Daoy (cell line): ENCODE results near the gene CCDC12. TPM values are rescaled to one million over a fixed set of nuclear protein-coding genes. Genes with fewer than 3 reads are reported as not detected.
A peak's percentile ranks its signal among the peaks of the same experiment; 100 is the strongest.

Experiments
- DNase-seq: peaks from one replicate; pipeline ENCODE4 v3.0.0-alpha.2; 2015; ENCODE audit warnings: low read depth
- total RNA-seq: library from RNA; depleted of rRNA; stranded (reverse); fragments of >200 nt; shearing (Covaris generic); gene quantifications from 2 replicates; pipeline ENCODE4 v1.2.3, GENCODE V29; 2014

CCDC12 gene
- total RNA-seq, 1 experiment from 2014 or later: 29.1 TPM

DNA sequence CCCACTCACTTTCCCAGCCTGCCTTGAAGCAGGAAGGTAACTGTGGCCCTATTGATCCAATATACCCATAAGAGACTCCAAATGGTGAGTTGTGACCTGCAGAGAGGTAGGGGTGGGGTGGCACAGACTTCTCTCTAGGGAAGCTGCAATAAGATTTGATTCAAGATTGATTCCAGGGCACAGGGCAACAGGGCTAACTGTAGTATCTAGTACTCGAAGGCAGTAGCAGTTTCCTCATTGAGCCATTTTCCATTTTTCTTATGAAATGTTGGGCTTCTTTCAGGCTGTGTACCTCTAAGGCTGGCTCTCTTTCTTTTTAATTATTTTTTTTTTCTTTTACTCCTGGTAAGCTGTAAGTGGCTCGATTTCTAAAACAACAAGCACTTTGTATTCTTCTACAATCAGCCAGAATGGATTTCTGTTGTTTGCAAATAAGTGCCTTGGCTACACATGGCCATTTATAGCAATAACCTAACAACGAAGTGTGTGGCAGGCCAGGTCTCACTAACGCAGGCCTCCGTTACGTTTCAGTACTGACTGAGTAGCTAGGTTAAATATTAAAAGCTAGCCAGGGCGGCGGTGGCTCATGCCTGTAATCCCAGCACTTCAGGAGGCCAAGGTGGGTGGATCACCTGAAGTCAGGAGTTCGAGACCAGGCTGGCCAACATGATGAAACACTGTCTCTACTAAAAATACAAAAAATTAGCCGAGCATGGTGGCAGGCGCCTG, 19.3 kb downstream of the CCDC12 start:
- no peak for DNase-seq

DNA sequence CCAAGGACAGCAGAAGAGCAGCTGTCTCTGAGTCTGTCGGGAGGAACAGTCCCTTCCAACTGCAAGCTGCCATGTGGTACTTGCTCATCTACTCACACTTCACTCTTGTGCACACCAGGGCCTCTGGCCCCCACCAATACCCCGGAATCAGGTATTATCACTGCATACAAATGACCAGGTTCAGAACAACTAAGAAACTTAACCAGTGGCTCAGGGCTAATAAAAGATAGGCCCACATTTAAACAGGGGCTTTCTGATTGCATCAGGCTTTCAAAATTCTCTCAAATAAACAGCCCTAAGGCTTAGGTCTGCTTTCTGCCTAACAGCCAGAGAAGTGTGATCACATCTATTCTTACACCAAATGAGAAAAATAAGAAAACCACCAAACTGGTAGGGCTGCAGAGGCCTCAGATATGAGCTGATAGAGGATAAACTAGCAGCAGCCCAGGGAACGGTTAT, 20.7 kb downstream of the CCDC12 start:
- DNase-seq: no peak

- no peak for DNase-seq
These were observed 21.4 kb downstream of the CCDC12 start for GRCh38 chr3:46955157-46955556.

GRCh38 chr3:46954178-46954577, 22.4 kb downstream of the CCDC12 start:
- no peak for DNase-seq

DNA sequence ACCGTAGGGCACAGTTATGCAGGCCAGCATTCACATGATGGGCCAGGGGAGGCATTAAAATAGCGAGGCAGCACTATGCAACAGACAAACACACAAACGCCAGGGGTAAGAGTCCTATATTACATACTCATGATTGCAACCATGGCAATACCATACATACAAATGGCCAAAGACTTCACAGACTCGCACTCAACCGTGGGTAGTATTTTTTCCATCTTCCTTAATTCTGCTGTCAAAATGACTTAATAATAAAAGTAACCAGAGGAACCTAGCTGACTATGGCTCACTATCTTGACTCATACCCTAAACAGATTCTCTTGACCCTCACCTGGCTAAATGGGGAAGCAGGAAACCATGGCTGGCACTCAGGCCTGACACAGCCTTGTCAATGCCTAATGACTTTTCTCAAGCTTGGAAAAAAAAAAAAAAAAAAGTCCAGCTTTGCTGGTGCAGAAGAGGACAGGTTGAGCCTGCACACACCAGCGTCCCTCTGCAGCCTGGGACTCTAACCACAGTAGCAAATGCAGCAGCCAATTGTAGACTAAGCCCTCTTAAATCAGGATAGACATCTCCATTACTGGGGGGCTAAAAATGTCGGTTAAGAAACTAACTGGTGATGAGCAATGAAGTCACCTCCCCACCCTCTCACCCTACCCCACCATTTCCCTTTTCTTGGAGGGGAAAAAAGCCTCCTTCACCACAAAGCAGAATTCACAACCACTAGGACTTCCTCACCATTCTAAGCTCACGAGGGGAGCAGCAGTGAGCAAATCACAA, 23.1 kb downstream of the CCDC12 start:
- DNase-seq: no peak

GRCh38 chr3:46952813-46953212, 23.7 kb downstream of the CCDC12 start:
- no peak for DNase-seq

GRCh38 chr3:46950650-46951241, 25.8 kb downstream of the CCDC12 start:
- DNase-seq: no peak

DNA sequence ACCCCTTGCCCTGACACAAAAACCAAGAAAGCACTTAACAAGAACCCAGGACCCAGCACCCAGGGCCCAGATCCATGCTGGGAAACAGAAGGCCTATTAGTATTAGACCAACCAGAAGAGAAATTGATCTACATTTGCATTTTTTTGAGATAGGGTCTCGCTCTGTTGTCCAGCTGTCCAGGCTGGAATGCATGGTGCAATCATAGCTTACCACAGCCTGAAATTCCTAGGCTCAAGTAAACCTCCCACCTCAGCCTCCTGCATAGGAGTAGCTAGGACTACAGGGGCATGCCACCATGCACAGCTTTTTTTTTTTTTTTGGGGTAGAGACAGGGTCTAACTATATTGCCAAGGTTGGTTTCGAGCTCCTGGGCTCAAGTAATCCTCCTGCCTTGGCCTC, 26.4 kb downstream of the CCDC12 start:
- no peak for DNase-seq

GRCh38 chr3:46948830-46949671, 27.5 kb downstream of the CCDC12 start:
- peak; percentile 16 for DNase-seq

DNA sequence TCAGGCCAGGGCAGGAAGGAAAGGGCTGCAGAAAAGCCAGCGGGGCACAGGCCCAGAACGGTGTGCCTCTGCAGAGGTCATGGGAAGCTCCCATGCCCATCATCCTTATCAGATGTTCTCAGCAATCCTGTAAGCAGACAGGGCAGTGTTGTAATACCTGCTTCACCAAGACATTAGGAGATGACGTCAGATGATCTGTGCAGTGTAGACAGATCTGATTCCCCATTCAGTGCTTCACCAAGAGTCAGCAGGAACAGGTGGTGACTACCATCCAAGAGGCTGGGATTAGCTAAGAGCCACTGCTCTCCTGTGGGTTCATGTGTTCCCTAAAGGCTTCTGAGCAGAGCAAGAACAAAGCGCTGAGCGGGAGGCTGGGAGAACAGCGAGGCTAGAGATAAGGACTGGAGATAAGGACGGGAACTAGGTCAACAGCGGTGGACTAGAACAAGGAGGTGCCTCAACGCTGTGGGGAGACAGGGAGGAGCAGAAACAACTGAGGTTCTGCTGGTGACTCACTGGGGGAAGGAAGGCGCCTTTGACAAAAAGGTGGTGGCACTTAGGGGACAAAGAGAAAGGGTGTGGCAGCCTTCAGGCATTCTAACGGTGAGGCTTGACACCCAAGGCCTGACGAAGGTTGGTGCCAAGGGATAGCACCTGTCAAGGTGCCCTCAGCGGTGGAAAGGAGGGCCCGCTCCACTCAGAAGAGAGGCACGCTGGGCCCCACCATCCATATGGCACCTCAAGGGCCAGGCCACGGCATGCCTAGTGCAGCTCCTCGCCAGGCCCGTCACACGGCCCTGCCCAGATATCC, 28.4 kb downstream of the CCDC12 start:
- DNase-seq: peak; percentile 66

DNA sequence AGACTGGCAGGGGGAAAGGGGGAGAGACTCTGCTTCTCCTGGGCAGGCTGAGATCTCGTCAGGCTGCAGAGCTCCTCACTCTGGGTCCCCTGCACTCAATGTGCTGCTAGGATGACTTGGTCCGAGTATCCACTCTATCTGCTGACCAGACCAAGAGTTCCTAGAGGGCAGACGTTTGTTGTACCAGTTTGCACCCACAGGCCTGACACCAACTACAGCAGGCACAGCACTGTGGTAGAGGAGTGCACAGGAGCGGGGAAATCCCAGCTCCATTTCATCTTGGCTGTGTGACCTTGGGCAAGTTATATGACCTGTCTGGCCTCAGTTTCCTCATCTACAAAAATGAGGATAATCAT, 29.0 kb downstream of the CCDC12 start:
- no peak for DNase-seq

GRCh38 chr3:46946856-46947545, 29.5 kb downstream of the CCDC12 start:
- peak; percentile 77 for DNase-seq

DNA sequence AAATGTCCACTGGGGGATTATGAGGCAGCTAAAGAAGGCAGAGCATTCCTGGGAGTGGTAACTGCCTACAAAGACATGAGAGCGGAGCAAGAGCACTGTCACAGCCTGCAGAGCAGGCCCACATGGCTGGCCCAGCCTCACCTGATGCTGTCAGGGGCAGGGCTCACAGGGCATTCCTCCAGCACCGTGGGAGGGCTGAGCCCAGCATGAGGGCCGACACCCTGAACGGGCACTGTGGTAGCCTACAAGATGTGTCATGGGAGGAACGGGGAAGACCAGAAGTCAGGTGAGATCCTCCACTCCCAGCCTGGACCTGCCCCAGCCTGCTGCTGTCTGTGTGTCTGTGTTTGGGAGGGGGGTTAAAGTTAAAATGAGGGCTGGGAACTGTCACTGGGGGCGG, 30.1 kb downstream of the CCDC12 start:
- no peak for DNase-seq

DNA sequence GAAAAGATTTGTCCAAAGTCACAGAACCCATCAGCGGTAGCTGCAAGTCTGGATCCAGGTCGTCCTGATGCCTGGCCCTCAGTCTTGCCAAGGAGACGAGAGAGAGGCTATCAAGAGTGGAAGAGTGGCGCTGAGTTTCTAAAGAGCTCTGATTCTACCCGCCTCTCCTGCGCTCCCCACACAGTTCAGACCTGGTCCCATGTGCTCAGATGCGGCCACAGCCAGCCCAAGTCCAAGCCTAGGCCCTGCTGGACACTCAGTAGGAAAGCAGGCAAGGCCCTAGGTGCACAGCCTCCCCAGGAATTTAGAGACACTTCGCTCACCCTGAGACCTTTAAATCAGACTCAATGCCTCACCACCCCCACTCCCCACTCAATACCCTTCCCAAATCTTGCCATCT, 32.4 kb downstream of the CCDC12 start:
- DNase-seq: no peak

GRCh38 chr3:46943237-46944187, 33.0 kb downstream of the CCDC12 start:
- peak; percentile 54 for DNase-seq

DNA sequence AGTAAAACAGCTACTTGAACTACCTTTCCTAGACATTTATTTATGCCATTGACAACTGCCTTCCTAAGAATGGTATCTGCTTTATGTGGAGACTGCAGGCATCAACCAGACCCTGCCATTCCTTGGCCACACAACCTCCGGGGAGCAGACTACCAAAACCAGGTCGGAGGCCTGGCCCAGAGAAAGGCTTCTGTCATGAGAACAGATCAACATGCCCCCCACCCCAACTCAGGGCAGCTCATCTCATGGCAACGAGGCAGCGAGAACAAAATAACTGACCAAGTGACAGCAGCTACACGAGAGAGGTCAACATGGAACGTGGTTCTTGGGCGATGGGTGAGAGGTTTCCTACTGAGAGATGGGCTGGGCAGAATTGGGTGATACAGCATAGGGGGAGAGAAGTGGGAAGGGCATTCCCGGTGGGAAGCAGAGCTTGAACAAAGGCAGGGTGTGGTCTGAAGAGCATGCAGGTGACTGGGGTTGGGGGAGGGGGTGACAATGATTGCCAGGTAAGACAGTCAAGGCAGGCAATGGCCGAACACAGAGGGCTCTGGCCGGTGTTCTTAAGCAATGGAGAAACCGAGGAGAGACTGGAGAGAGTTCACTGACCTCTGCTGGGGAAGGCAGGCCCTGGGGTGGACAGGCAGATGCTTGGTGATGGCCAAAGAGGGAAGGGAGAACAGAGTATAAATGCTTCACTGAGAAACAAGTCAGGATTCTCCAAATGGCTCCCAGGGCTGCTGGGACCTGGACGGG, 33.9 kb downstream of the CCDC12 start:
- DNase-seq: no peak

DNA sequence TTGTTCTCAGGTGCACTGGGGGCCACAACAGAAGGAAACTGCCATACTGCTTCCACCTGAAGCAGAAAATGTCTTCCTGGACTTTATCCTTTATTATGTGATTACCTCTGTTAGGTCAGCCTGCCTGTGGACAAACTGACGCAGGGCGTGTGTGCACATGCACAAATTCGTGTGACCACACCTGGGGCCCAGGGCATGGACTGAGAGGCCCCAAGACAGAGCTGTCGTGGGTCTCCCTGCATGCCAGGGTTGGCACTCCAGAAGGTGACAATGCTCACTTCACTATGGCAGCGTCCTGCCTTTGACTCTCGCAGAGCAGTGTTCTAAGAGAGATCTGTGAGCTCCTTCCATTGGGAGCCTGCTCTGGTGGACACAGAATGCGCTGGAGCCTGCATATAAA, 34.5 kb downstream of the CCDC12 start:
- DNase-seq: no peak

DNA sequence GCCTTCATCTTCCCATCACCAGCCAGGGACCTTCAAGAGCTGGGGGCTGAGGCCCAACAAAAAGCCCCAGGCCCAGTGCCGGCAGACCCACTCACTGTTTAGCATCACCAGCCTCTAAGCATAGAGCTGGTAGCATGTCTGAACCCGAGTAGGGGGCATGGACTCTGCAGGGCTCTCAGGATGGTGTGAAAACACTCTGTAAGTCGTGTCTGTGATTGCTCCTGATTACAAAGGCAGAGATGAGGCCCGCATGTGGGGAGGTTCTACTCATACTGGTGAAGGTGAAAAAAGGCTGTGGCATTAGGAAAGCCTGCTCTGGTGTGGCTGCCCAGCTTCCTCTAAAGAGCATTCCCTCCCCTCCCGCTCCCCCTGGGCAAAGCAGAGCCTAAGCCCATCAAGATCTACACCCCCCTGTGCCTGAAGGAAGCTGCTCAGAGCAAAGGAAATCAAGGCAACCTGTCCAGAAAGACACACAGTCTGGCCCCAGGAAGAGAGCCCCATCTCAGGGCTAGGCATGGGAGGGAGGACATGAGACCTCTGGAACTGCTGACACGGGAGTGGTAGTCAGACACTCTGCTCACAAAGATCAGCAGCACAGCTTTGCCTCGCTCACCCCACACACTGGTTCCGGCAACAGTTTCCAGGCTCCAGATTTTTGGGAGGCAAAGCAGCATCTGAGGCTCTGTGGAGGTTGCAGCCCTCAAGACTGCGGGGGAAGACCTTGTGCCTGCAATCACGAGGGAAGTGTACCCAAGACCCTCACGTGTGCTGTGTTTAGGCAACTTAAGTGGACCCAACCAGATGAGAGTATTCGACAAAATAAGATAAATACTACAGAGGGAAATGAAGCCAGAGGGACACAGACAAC, 36.7 kb downstream of the CCDC12 start:
- DNase-seq: no peak
